Stimulated activated naive B cell treated with anti-CD40 and anti-IgM and Interleukin-4, amounts not matched to agents 10 μg/mL and 1 μg/mL and 100 μg/mL, for 72 hours (primary cell): ENCODE measurements around the gene VWC2L.

Experiments
- ATAC-seq, 2 donors: fragments of 150-1000 bp; cut with Tn5 transposase; replicated peaks; 2 replicates each; pipeline ENCODE4 v1.10.0; 2021; ENCODE audit warnings: moderate library complexity in 1 of 2
- DNase-seq: peaks from one replicate; pipeline ENCODE4 v3.0.0; 2021
- H3K27ac Mint-ChIP-seq: one replicate; pipeline ENCODE4 v1.8.0; 2022; ENCODE audit warnings: mild to moderate bottlenecking, mixed read lengths
- H3K27me3 Mint-ChIP-seq, 2 donors: one replicate each; pipeline ENCODE4 v1.8.0; 2022; ENCODE audit warnings: mixed read lengths in 2 of 2
- H3K36me3 Mint-ChIP-seq, 2 donors: one replicate each; pipeline ENCODE4 v1.8.0; 2022; ENCODE audit warnings: mixed read lengths in 2 of 2, mild to moderate bottlenecking in 1 of 2
- H3K4me1 Mint-ChIP-seq, 2 donors: one replicate each; pipeline ENCODE4 v1.8.0; 2022; ENCODE audit warnings: mixed read lengths in 2 of 2, mild to moderate bottlenecking in 1 of 2
- H3K4me3 Mint-ChIP-seq, 2 donors: one replicate each; pipeline ENCODE4 v1.8.0; 2022; ENCODE audit warnings: mild to moderate bottlenecking in 2 of 2, mixed read lengths in 2 of 2, moderate library complexity in 1 of 2
- H3K9me3 Mint-ChIP-seq, 2 donors: one replicate each; pipeline ENCODE4 v1.8.0; 2022; ENCODE audit warnings: mixed read lengths in 2 of 2, mild to moderate bottlenecking in 1 of 2

Gene VWC2L

GRCh38 chr2:214489181-214489580, 78.3 kb downstream of the VWC2L start:
- no peak for DNase-seq
- no peak overlapping the region for H3K4me3 Mint-ChIP-seq
- H3K4me1 Mint-ChIP-seq, result peaks cover 0 to 2% of the 10 kb centered on the region in 2 donors
- H3K27ac Mint-ChIP-seq, result no peak overlapping the region
- no peaks in the 10 kb centered on the region for H3K36me3 Mint-ChIP-seq
- peaks cover 5 to 8% of the 10 kb centered on the region in 2 donors for H3K27me3 Mint-ChIP-seq
- no peaks in the 10 kb centered on the region for H3K9me3 Mint-ChIP-seq
- ATAC-seq, result no peak

- no peaks in the 10 kb centered on the region for H3K9me3 Mint-ChIP-seq
- no peaks in the 10 kb centered on the region for H3K36me3 Mint-ChIP-seq
- no peak overlapping the region for H3K27ac Mint-ChIP-seq
- peaks cover 5 to 8% of the 10 kb centered on the region in 2 donors for H3K27me3 Mint-ChIP-seq
- H3K4me1 Mint-ChIP-seq, result peaks cover 0 to 2% of the 10 kb centered on the region in 2 donors
- ATAC-seq, result no peak
- H3K4me3 Mint-ChIP-seq, result no peak overlapping the region
- no peak for DNase-seq
Observed at GRCh38 chr2:214489702-214490101, 78.8 kb downstream of the VWC2L start.

- Mint-ChIP-seq H3K27ac (no peak overlapping the region), H3K27me3 (peaks cover 5 to 8% of the 10 kb centered on the region in 2 donors), H3K36me3 (no peaks in the 10 kb centered on the region), H3K4me3 (no peak overlapping the region), H3K9me3 (no peaks in the 10 kb centered on the region), H3K4me1 (peaks cover 0 to 2% of the 10 kb centered on the region in 2 donors)
- DNase-seq, result no peak
- ATAC-seq, result peak; percentile 36 to 41
Observed at GRCh38 chr2:214492152-214492551, 81.3 kb downstream of the VWC2L start.

DNA sequence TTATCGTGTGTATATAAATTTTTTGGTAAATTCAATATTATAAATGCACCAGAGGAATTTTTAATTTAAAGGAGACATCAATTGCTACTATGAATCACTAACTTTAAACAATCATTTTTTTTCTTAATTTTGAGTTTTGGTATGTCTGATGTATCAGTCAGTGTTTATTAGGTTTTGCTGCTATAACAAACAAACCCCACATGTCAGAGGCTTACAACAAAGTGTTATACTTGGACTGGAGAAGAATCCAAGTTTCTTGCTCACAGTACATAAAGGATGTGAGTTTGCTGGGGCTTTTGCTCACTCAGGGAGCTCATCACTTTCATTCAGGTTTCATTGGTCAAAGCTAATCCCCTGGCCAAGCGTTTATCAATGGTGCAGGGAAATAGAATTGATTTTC, 81.8 kb downstream of the VWC2L start:
- H3K36me3 Mint-ChIP-seq, result no peaks in the 10 kb centered on the region
- ATAC-seq, result no peak
- H3K27ac Mint-ChIP-seq, result no peak overlapping the region
- H3K4me1 Mint-ChIP-seq, result peaks cover 0 to 2% of the 10 kb centered on the region in 2 donors
- no peaks in the 10 kb centered on the region for H3K9me3 Mint-ChIP-seq
- peaks cover 5 to 8% of the 10 kb centered on the region in 2 donors for H3K27me3 Mint-ChIP-seq
- no peak for DNase-seq
- H3K4me3 Mint-ChIP-seq, result no peak overlapping the region

- no peak overlapping the region for H3K4me3 Mint-ChIP-seq
- H3K27ac Mint-ChIP-seq, result no peak overlapping the region
- no peaks in the 10 kb centered on the region for H3K9me3 Mint-ChIP-seq
- no peaks in the 10 kb centered on the region for H3K27me3 Mint-ChIP-seq
- ATAC-seq (no peak), DNase-seq (no peak)
- no peaks in the 10 kb centered on the region for H3K36me3 Mint-ChIP-seq
- H3K4me1 Mint-ChIP-seq, result no peaks in the 10 kb centered on the region
Observed at GRCh38 chr2:214497489-214497888, 86.6 kb downstream of the VWC2L start.

DNA sequence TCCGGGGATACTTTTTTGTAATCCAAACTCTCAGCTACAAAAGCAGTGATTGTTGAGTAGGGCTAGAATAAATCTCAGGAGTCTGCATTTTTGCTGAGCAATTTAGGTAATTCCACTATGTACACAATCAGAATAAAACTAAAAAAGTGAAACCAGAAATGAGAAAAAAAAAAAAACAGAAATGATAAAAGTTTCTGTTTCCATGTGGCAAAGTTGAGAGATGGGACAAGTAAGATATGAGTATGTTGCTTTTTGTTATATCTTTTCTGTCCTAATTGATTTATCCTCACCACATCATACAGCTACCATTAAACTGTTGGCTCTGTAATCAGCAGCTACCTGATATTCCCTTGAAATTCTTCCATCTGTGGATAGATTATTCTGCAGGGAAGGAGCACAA, 92.7 kb downstream of the VWC2L start:
- ATAC-seq (no peak), DNase-seq (no peak)
- Mint-ChIP-seq H3K27ac (no peak overlapping the region), H3K4me3 (no peak overlapping the region), H3K27me3 (no peaks in the 10 kb centered on the region), H3K36me3 (no peaks in the 10 kb centered on the region), H3K4me1 (no peaks in the 10 kb centered on the region), H3K9me3 (no peaks in the 10 kb centered on the region)

- no peak overlapping the region for H3K4me3 Mint-ChIP-seq
- H3K27me3 Mint-ChIP-seq, result peaks cover 4% of the 10 kb centered on the region in 2 donors
- ATAC-seq, result no peak
- no peak overlapping the region for H3K27ac Mint-ChIP-seq
- H3K4me1 Mint-ChIP-seq, result no peaks in the 10 kb centered on the region
- no peaks in the 10 kb centered on the region for H3K9me3 Mint-ChIP-seq
- no peaks in the 10 kb centered on the region for H3K36me3 Mint-ChIP-seq
- no peak for DNase-seq
Observed at GRCh38 chr2:214504599-214505376, 93.9 kb downstream of the VWC2L start.

DNA sequence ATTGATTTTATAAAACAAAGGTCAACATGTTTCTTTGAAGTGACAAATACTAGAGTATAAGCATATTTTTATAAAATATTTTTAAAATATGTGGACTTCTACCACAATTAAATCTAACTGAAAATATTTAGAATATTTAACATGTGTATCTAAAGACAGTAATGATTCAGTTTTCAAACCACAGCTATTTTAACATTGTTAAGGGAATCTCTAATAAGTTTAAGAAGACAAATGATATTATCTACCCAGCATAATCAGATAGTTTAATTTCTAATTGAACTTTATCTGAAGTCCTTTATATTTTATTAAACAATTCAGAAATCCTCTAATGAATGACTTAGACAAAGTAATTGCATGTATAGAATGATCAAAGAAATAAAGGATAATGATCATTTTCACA, 96.2 kb downstream of the VWC2L start:
- no peaks in the 10 kb centered on the region for H3K9me3 Mint-ChIP-seq
- H3K27me3 Mint-ChIP-seq, result peaks cover 4% of the 10 kb centered on the region in 2 donors
- no peak overlapping the region for H3K4me3 Mint-ChIP-seq
- ATAC-seq, result no peak
- H3K36me3 Mint-ChIP-seq, result no peaks in the 10 kb centered on the region
- H3K27ac Mint-ChIP-seq, result no peak overlapping the region
- DNase-seq, result no peak
- H3K4me1 Mint-ChIP-seq, result no peaks in the 10 kb centered on the region

GRCh38 chr2:214514704-214515103, 103.8 kb downstream of the VWC2L start:
- DNase-seq, result no peak
- ATAC-seq, result no peak
- no peaks in the 10 kb centered on the region for H3K36me3 Mint-ChIP-seq
- H3K27me3 Mint-ChIP-seq, result no peaks in the 10 kb centered on the region
- H3K27ac Mint-ChIP-seq, result no peak overlapping the region
- H3K9me3 Mint-ChIP-seq, result no peaks in the 10 kb centered on the region
- H3K4me1 Mint-ChIP-seq, result no peaks in the 10 kb centered on the region
- no peak overlapping the region for H3K4me3 Mint-ChIP-seq

GRCh38 chr2:214515111-214515510, 104.3 kb downstream of the VWC2L start:
- ATAC-seq (no peak), DNase-seq (no peak)
- H3K4me3 Mint-ChIP-seq, result no peak overlapping the region

GRCh38 chr2:214519258-214519818, 108.5 kb downstream of the VWC2L start:
- Mint-ChIP-seq H3K4me3 (no peak overlapping the region), H3K36me3 (no peaks in the 10 kb centered on the region), H3K4me1 (no peaks in the 10 kb centered on the region), H3K27me3 (no peaks in the 10 kb centered on the region), H3K9me3 (no peaks in the 10 kb centered on the region), H3K27ac (no peak overlapping the region)
- ATAC-seq, result no peak
- no peak for DNase-seq

More at GRCh38 chr2:214515111-214515510, 104.3 kb downstream of the VWC2L start:
- Mint-ChIP-seq H3K9me3 (no peaks in the 10 kb centered on the region), H3K27me3 (no peaks in the 10 kb centered on the region), H3K4me1 (no peaks in the 10 kb centered on the region), H3K36me3 (no peaks in the 10 kb centered on the region), H3K27ac (no peak overlapping the region)

DNA sequence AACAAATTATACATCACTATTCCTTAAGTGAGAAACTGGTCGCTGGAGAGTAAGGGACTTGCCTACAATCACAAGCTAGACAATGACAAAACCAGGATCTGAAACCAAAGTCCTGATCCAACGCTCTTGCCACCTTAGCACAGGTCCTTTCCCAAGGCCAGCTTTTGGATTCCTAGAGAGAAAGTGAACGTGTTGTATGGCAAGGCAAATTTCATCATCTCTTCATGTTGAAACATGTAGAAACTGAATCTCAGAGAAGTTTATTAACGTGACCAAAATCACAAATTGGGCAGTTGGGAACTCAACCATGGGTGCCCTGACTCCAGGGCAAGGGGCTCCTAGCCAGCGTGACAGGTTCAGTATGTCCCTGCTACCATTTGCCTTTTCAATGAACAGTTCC, 118.2 kb downstream of the VWC2L start:
- H3K27ac Mint-ChIP-seq, result no peak overlapping the region
- H3K27me3 Mint-ChIP-seq, result peaks cover 0 to 6% of the 10 kb centered on the region in 2 donors
- H3K4me1 Mint-ChIP-seq, result no peaks in the 10 kb centered on the region

GRCh38 chr2:214529514-214529913, 118.7 kb downstream of the VWC2L start:
- Mint-ChIP-seq H3K4me3 (no peak overlapping the region), H3K36me3 (no peaks in the 10 kb centered on the region), H3K9me3 (peaks cover 0 to 2% of the 10 kb centered on the region in 2 donors), H3K27me3 (peaks cover 0 to 6% of the 10 kb centered on the region in 2 donors), H3K4me1 (no peaks in the 10 kb centered on the region), H3K27ac (no peak overlapping the region)
- no peak for DNase-seq
- no peak for ATAC-seq

More for the DNA sequence above, 118.2 kb downstream of the VWC2L start:
- Mint-ChIP-seq H3K36me3 (no peaks in the 10 kb centered on the region), H3K9me3 (peaks cover 0 to 2% of the 10 kb centered on the region in 2 donors), H3K4me3 (no peak overlapping the region)
- DNase-seq (no peak), ATAC-seq (no peak)

GRCh38 chr2:214533541-214533940, 122.7 kb downstream of the VWC2L start:
- Mint-ChIP-seq H3K27ac (no peak overlapping the region), H3K27me3 (peaks cover 0 to 14% of the 10 kb centered on the region in 2 donors), H3K4me1 (no peaks in the 10 kb centered on the region), H3K4me3 (no peak overlapping the region), H3K9me3 (no peaks in the 10 kb centered on the region), H3K36me3 (no peaks in the 10 kb centered on the region)
- ATAC-seq (no peak), DNase-seq (no peak)

DNA sequence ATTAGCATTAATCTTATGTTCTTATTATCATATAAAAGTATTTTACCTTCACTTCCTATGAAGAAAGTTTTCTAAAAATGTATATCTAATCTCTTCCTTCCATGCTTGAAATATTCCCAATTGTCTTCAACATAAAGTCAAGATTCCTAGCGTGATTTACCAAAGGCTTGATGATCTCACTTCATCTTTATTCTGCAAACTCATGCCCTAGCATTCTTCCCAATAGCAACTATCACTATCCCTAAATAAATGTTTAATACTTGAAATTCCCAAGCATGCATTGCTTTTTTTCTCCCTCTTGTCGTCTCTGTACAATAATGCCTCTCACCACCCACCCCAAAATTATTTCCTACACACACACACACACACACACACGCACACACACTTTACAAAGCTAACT, 125.8 kb downstream of the VWC2L start:
- H3K4me1 Mint-ChIP-seq, result no peaks in the 10 kb centered on the region
- no peak overlapping the region for H3K27ac Mint-ChIP-seq
- no peak for DNase-seq
- ATAC-seq, result no peak
- no peaks in the 10 kb centered on the region for H3K36me3 Mint-ChIP-seq
- no peaks in the 10 kb centered on the region for H3K9me3 Mint-ChIP-seq
- H3K27me3 Mint-ChIP-seq, result peaks cover 0 to 8% of the 10 kb centered on the region in 2 donors
- H3K4me3 Mint-ChIP-seq, result no peak overlapping the region
